Tibial nerve (tissue), 4 donors: ENCODE measurements around the gene LAX1. TPM values are rescaled to one million over a fixed set of nuclear protein-coding genes. Genes with fewer than 3 reads are reported as not detected.
A peak's percentile ranks its signal among the peaks of the same experiment; 100 is the strongest.
"Not testable (repeated sequence)": the region's sequence is repeated elsewhere in the genome, so short reads cannot be mapped to it uniquely, and the experiment has no call there.

ENCODE experiments used
- DNase-seq, 2 donors: peaks; one replicate each; pipeline ENCODE4 v3.0.0-alpha.2; 2019; ENCODE audit warnings: low spot score in 2 of 2
- H3K27ac ChIP-seq, 4 donors: fragments of 200-600 bp; sonication (generic) in 3 of 4; one replicate each; pipeline ENCODE4 v1.5.1; 2017 to 2019; ENCODE audit warnings: mild to moderate bottlenecking in 1 of 4
- H3K27me3 ChIP-seq, 2 donors: fragments of 200-600 bp; sonication (generic) in 1 of 2; one replicate each; pipeline versions ENCODE4 v1.5.1 to v1.6.0; 2017 to 2019
- H3K36me3 ChIP-seq, 3 donors: fragments of 200-600 bp; sonication (generic); one replicate each; pipeline ENCODE4 v1.5.1; 2018 to 2019
- H3K4me1 ChIP-seq, 4 donors: fragments of 200-600 bp; sonication (generic) in 3 of 4; one replicate each; pipeline ENCODE4 v1.5.1; 2017 to 2019
- H3K4me3 ChIP-seq, 4 donors: fragments of 200-600 bp; sonication (generic) in 3 of 4; one replicate each; pipeline ENCODE4 v1.5.1; 2017 to 2019; ENCODE audit warnings: mild to moderate bottlenecking in 1 of 4, moderate library complexity in 1 of 4
- H3K9me3 ChIP-seq, 4 donors: fragments of 200-600 bp; sonication (generic) in 3 of 4; one replicate each; pipeline ENCODE4 v1.5.1; 2017 to 2019
- EP300 ChIP-seq, 2 donors: sonication (generic); formaldehyde crosslinking; IDR thresholded peaks; one replicate each; pipeline ENCODE4 v1.6.1; 2017; ENCODE audit warnings: antibody characterized with exemption in 2 of 2, mild to moderate bottlenecking in 1 of 2
- POLR2A ChIP-seq, 2 donors: fragments of 450-650 bp; IDR thresholded peaks; one replicate each; pipeline ENCODE4 v1.6.1; 2017; ENCODE audit warnings: antibody characterized with exemption in 2 of 2, mild to moderate bottlenecking in 2 of 2, moderate library complexity in 2 of 2
- WGBS, 2 donors: methylation state at CpG; one replicate each; pipeline ENCODE4 v1.1.5; 2018; 5-methylcytosine and 5-hydroxymethylcytosine counted together
- total RNA-seq, 4 donors: library from RNA; depleted of rRNA; stranded (reverse); fragments of >200 nt; gene quantifications; one replicate each; pipeline ENCODE4 v1.1.0, GENCODE V29; 2016
- TF ChIP-seq, protein P1 (sequence below), 5 experiments: fragments of 200-600 bp in 3 of 5; fragments of 450-650 bp in 2 of 5; sonication (generic) in 3 of 5; IDR thresholded peaks; one replicate each; pipeline ENCODE4 v1.5.1; 2016 to 2019; ENCODE audit warnings: antibody characterized with exemption in 5 of 5, mild to moderate bottlenecking in 3 of 5, moderate library complexity in 2 of 5

The LAX1 gene
- total RNA-seq, 4 donors from 2014 or later = 0.39 to 1.5 (median 1.00) TPM

DNA sequence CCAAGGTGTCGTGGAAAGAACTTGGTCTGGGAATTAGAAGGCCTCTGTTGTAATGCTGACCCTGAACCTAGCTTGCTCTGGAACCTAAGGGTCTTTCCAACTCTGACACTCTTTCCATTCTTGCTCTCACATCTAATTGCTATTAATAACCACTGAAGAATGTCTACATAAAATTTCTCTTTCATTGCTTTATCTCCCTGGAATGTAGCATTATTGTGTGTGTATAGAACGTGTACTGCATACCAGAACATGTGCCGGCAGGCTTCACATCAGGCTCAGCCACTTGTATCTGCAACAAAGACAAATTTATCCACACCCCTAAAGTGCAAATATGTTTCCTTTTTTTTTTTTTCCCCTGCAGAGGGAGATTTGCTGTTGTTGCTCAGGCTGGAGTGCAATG lies 13.9 kb upstream of the LAX1 start:
- Histone ChIP-seq H3K9me3 (no peaks in the 10 kb centered on the region), H3K27me3 (no peaks in the 10 kb centered on the region), H3K27ac (no peak overlapping the region), H3K4me1 (no peaks in the 10 kb centered on the region), H3K4me3 (no peak overlapping the region), H3K36me3 (no peaks in the 10 kb centered on the region)
- WGBS, 2 donors = 42 to 50% methylated on average over 3 of the region's 3 CpGs
- DNase-seq = no peak
- TF ChIP-seq, protein P1, sequence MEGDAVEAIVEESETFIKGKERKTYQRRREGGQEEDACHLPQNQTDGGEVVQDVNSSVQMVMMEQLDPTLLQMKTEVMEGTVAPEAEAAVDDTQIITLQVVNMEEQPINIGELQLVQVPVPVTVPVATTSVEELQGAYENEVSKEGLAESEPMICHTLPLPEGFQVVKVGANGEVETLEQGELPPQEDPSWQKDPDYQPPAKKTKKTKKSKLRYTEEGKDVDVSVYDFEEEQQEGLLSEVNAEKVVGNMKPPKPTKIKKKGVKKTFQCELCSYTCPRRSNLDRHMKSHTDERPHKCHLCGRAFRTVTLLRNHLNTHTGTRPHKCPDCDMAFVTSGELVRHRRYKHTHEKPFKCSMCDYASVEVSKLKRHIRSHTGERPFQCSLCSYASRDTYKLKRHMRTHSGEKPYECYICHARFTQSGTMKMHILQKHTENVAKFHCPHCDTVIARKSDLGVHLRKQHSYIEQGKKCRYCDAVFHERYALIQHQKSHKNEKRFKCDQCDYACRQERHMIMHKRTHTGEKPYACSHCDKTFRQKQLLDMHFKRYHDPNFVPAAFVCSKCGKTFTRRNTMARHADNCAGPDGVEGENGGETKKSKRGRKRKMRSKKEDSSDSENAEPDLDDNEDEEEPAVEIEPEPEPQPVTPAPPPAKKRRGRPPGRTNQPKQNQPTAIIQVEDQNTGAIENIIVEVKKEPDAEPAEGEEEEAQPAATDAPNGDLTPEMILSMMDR (IDR thresholded peaks at IDR 0.05) = no peak
- no peak for TF ChIP-seq POLR2A (IDR thresholded peaks at IDR 0.05)
- TF ChIP-seq EP300 (IDR thresholded peaks at IDR 0.05) = no peak

DNA sequence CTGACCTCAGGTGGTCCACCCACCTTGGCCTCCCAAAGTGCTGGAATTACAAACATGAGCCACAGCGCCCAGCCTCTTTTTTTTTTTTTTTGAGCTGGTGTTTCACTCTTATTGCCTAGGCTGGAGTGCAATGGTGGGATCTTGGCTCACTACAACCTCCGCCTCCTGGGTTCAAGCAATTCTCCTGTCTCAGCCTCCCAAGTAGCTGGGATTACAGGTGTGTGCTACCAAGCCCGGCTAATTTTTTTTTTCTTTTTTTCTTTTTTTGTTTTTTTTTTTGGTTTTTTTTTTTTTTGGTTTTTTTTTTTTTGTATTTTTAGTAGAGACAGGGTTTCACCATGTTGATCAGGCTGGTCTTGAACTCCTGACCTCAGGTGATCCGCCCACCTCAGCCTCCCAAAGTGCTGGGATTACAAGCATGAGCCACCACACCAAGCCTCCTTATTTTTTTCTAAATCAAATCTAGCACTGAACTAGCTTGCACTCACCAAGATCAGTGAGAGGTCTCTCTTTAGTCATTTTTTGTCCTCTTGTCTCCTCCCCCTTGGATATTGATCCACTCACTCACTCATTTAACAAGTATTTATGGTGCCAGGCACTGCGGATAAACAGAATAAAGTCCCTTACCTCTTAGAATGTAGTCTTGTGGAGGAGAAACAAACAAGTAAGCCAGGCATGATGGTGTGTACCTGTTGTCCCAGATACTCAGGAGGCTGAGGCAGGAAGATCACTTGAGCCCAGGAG lies 13.2 kb upstream of the LAX1 start:
- H3K27me3 ChIP-seq, H3K27ac ChIP-seq, DNase-seq, H3K4me1 ChIP-seq, H3K36me3 ChIP-seq, H3K9me3 ChIP-seq, H3K4me3 ChIP-seq: not testable (repeated sequence)
- WGBS, 2 donors = 95 to 99% methylated on average over 5 of the region's 5 CpGs

DNA sequence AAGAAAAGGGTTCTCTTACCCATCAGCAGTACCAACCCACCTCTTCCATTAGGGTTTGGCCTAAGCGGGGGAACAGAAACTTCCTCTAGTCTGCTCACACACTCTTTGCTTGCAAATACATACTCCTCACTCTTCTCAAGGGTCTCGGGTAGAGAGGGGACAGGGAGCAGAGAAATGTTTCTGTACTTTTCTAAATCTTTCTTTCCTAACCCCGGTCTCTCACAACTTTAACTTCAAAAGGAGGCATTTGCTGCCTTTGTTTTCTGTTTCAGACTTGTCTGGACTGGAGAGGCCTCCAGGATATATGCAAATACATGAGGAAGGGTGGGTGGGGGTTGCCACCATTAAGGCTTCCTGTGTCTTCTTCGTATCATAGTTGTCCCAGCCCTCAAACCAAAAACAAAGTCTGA lies 10.5 kb upstream of the LAX1 start:
- Histone ChIP-seq H3K9me3 (no peaks in the 10 kb centered on the region), H3K36me3 (no peaks in the 10 kb centered on the region), H3K4me3 (no peak overlapping the region), H3K4me1 (no peaks in the 10 kb centered on the region), H3K27ac (peak overlapping the region in 1 of 4 donors; percentile 26), H3K27me3 (no peaks in the 10 kb centered on the region)
- WGBS, 2 donors = 71 to 80% methylated on average over 4 of the region's 4 CpGs
- TF ChIP-seq POLR2A (IDR thresholded peaks at IDR 0.05) (no peak), EP300 (IDR thresholded peaks at IDR 0.05) (no peak)
- TF ChIP-seq, protein P1 (IDR thresholded peaks at IDR 0.05) = no peak
- DNase-seq = no peak

DNA sequence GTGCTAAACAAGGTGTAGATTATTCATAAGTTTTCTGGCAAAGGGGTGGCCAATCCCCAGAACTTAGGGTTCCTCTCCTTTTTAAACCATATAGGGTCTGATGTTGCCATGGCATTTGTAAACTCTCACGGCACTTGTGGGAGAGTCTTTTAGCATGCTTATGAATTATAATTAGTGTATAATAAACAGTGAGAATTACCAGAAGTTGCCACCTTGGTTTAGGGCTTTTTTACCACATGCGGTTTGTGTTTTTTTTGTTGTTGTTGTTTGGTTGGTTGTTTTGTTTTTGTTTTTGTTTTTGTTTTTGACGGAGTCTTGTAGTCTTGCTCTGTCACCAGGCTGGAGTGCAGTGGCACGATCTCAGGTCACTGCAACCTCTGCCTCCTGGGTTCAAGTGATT lies 8.9 kb upstream of the LAX1 start:
- H3K27me3 ChIP-seq = no peaks in the 10 kb centered on the region
- no peak overlapping the region for H3K27ac ChIP-seq
- no peaks in the 10 kb centered on the region for H3K36me3 ChIP-seq
- TF ChIP-seq POLR2A (IDR thresholded peaks at IDR 0.05) = no peak
- no peak for TF ChIP-seq EP300 (IDR thresholded peaks at IDR 0.05)
- TF ChIP-seq, protein P1 (IDR thresholded peaks at IDR 0.05) = no peak
- no peak overlapping the region for H3K4me3 ChIP-seq
- WGBS, 2 donors = 75 to 78% methylated on average over 4 of the region's 4 CpGs
- H3K4me1 ChIP-seq = no peaks in the 10 kb centered on the region
- no peak for DNase-seq
- H3K9me3 ChIP-seq = no peaks in the 10 kb centered on the region

DNA sequence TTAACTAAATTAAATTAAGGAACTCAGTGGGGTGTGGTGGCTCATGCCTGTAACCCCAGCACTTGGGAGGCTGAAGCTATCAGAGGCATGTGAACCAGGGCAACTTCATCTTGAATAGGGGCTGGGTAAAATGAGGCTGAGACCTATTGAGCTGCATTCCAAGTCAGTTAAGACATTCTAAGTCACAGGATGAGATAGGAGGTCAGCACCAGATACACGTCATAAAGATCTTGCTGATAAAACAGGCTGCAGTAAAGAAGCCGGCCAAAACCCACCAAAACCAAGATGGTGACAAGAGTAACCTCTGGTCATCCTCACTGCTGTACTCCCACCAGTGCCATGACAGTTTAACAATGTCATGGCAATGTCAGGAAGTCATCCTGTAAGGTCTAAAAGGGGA lies 6.2 kb upstream of the LAX1 start:
- not testable (repeated sequence) for H3K9me3 ChIP-seq, H3K36me3 ChIP-seq, H3K27ac ChIP-seq, H3K4me1 ChIP-seq, DNase-seq, H3K27me3 ChIP-seq, H3K4me3 ChIP-seq
- 81 to 82% methylated on average over 2 of the region's 2 CpGs for WGBS, 2 donors

DNA sequence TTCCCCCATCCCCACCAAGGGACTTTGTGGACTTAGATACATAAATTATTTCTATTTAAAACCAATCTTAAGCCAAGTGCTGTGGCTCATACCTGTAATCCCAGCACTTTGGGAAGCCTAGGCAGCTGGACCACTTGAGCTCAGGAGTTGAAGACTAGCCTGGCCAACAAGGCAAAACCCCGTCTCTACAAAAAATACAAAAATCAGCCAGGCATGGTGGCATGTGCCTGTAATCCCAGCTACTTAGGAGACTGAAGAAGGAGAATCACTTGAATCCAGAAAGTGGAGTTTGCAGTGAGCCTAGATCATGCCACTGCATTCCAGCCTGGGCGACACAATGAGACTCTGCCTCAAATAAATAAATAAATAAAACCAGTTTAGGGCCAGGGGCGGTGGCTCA lies 4.5 kb upstream of the LAX1 start:
- H3K27ac ChIP-seq = no peak overlapping the region
- H3K36me3 ChIP-seq = no peaks in the 10 kb centered on the region
- TF ChIP-seq POLR2A (IDR thresholded peaks at IDR 0.05) = no peak
- TF ChIP-seq, protein P1 (IDR thresholded peaks at IDR 0.05) = no peak
- no peak for TF ChIP-seq EP300 (IDR thresholded peaks at IDR 0.05)
- no peaks in the 10 kb centered on the region for H3K9me3 ChIP-seq
- no peak overlapping the region for H3K4me3 ChIP-seq
- no peaks in the 10 kb centered on the region for H3K27me3 ChIP-seq
- WGBS, 2 donors = 90 to 94% methylated on average over 3 of the region's 3 CpGs
- DNase-seq = no peak
- no peaks in the 10 kb centered on the region for H3K4me1 ChIP-seq

DNA sequence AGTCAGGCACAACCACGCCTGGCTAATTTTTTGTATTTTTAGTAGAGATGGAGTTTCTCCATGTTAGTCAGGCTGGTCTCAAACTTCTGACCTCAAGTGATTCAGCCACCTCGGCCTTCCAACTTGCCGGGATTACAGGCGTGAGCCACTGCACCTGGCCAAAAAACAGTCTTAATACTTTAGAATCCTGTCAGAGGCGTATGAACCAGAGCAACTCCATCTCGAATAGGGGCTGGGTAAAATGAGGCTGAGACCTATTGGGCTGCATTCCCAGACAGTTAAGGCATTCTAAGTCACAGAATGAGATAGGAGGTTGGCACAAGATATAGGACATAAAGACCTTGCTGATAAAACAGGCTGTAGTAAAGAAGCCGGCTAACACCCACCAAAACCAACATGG lies 3.0 kb upstream of the LAX1 start:
- not testable (repeated sequence) for H3K27me3 ChIP-seq, H3K4me1 ChIP-seq, H3K9me3 ChIP-seq, H3K36me3 ChIP-seq, DNase-seq, H3K4me3 ChIP-seq, H3K27ac ChIP-seq
- WGBS, 2 donors = 83 to 85% methylated on average over 7 of the region's 7 CpGs
